GM11168 (cell line): ENCODE measurements around the gene MAML3.

Source experiments
- in situ Hi-C: fragments of 300-500 bp; cut with MboI; formaldehyde crosslinking; loops from one replicate; pipeline ENCODE4 v1.12.0; 2022; ENCODE audit warnings: low sequenced_read_pairs; ENCODE audit not compliant: unreplicated experiment

MAML3 gene

DNA sequence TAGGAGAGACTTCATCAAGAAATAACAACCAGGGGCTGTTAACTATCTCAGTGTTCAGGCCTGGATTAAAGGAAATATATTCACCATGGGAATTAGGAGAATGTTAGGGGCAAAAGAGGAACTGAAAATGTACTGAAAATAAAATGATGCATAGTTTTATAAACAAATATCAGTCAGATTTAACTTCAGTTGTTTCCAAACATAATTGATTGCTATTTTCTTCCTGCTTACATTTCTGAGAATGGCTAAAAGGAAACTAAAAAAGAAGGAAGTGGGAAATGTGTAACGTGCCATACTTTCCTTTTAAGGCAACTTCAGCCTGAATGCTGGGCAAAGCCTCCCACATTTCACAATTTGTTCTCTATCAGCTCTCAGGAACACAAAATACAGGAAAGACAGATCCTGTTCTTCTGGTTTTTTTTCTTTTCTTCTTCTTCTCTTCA is 178.1 kb downstream of the MAML3 start:
- in situ Hi-C loops, result no loop called here

DNA sequence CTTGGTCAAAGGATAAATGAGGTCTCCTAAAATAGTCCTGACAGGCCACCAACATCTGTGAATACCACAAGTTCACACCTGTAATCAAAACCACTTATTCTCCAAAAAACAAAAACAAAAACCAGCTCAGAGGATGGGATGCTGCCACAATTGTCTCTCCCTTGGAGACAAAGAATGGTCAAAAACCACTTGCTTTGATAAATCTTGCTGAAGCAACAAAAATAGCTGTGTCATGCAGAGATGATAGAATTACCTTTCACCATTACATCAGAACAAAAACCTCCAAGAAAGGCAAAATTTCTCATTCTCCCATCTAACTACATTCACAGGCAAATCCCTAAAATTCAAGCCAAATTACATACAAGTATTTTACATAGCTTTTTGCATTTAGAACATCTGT is 180.4 kb downstream of the MAML3 start:
- in situ Hi-C loops, result no loop called here

DNA sequence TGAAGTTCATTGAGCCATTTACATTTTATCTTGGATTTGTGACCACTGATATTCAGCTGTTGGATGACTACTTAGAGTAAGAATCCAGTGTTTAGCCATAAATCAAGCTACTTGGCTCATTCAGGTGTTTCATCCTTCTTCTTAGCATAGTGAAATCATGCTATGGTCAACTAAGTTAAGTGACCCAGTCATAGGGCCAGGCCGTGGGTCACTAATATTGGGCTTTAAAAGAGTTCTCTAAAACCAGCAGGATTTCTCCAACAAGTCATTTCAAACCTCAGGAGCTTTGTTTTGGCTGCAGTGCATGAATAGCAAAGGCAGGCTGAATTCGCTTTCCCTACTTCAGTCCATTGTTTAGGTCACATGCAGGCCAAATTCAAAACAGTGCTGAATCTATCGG is 181.0 kb downstream of the MAML3 start:
- in situ Hi-C loops, result no loop called here

GRCh38 chr4:139972305-139972704 is 181.7 kb downstream of the MAML3 start:
- in situ Hi-C loops, result no loop called here

- in situ Hi-C loops, result no loop called here
Measured at GRCh38 chr4:139971111-139971510, 182.9 kb downstream of the MAML3 start.

- in situ Hi-C loops, result no loop called here
Measured at GRCh38 chr4:139969635-139970266, 184.2 kb downstream of the MAML3 start.

GRCh38 chr4:139968831-139969230 is 185.2 kb downstream of the MAML3 start:
- in situ Hi-C loops, result no loop called here

GRCh38 chr4:139966383-139966782 is 187.6 kb downstream of the MAML3 start:
- in situ Hi-C loops, result no loop called here

GRCh38 chr4:139965789-139966188 is 188.2 kb downstream of the MAML3 start:
- in situ Hi-C loops, result no loop called here

DNA sequence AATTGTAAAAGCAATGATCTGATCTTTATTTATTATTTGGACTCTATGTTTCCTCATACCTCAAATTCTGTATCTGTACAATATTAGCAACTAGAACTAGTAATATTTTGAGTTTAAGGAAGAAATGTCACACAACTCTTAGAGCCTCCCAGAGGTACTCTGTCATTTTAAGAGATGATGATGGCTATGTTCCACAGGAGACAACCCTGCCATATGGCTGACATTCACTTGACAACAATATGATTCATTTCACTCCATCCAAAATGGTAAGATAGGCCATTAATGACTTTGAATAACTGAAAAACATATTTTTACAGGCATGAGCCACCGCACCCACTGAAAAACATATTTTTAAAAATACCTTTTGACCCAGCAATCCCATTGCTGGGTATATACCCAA is 190.3 kb downstream of the MAML3 start:
- in situ Hi-C loops, result no loop called here

GRCh38 chr4:139962130-139962684 is 191.8 kb downstream of the MAML3 start:
- in situ Hi-C loops, result no loop called here

GRCh38 chr4:139961344-139961946 is 192.5 kb downstream of the MAML3 start:
- in situ Hi-C loops, result no loop called here

DNA sequence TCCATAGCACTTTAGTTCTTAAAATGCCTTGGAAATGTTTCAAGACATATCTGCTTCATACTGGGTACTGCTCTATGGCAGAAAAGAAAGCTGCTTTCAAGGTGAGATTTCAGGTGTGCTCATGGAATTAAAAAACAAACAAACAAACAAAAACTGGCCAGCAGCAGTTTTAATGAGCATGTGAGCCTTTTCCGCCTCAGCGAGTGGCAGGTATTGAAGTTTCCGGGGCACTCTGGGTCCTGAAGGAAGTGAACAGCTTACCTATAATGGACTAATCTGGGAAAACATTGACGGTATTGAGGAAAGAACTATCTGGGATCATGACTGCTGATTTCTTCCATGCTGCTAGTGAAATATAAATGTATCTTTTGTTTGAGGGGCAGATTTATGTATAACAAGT is 194.6 kb downstream of the MAML3 start:
- in situ Hi-C loops, result no loop called here

DNA sequence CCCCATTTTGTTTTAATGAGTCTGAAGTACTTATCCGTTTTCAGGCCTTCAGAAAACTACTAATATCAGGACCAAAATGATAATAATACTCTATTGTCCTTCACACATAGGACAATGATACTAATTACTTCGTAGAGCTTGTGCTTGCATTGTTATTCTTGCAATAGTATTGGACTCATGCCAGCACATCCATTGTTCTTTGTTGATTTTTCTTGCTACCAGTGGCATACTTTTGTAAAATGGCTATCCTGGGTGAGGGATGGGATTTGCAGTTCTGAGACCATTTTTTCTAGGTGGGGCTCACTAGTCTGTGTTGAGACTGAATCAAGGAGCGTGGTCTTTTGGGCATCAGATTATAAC is 195.3 kb downstream of the MAML3 start:
- in situ Hi-C loops, result no loop called here

GRCh38 chr4:139957986-139958738 is 195.8 kb downstream of the MAML3 start:
- in situ Hi-C loops, result no loop called here

DNA sequence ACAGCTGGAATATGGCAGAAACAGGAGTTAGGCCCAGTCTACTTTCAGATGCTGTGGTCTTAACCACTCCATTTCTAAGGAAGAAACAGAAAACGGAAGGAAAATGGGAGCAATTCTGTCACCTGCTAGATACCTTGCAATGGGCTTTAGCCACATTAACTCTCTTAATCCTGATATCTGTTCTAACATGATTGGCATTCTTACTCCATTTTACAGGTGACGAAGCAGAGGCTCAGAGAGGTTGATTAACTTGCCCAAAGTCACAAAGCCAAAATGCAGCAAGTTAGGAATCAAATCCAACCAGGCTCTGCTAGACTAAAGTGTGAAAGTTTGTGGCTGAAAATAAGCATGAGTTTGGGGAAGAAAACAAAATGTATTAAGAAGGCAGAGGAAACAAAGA is 196.9 kb downstream of the MAML3 start:
- in situ Hi-C loops, result no loop called here

GRCh38 chr4:139956507-139957017 is 197.4 kb downstream of the MAML3 start:
- in situ Hi-C loops, result no loop called here

DNA sequence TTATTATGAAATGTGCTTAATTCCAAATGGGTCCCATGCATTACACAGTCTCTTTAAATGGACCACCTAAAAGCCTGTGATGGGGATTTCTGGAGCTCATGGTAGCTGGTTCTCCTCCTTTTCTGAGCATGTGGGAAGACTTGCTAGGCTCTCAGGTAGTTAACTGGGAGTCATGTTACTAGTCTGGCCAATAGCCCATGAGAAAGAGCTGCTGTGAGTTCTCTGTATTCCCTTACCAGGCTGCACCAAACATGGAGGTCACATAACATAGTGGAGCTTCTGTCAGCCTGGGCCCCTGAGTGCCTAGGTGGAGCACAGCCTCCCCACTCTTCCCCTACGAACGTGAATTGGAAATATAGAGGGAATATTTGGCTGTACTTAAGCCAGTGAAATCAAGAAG is 198.4 kb downstream of the MAML3 start:
- in situ Hi-C loops, result no loop called here

- in situ Hi-C loops, result no loop called here
Measured at GRCh38 chr4:139954512-139954911, 199.5 kb downstream of the MAML3 start.

DNA sequence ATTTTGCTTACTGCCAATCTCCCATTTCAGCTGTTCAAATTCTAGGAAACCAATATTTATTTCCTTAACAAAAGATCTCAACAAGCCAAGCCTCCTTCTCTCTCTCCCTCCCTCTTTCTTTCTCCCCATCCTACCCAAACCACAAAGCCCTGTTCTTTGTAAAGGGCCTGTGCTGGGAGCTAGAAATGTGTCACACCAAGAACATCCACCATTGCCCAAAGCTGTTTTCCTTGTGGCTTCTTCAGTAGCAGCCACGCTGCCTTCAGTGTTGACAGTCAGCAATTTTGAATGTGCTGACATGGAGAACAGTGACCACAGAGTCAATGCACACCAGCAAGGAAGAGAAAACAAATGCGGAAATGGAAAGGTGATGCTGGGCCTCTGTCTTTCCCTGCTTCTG is 203.0 kb downstream of the MAML3 start:
- in situ Hi-C loops, result no loop called here

DNA sequence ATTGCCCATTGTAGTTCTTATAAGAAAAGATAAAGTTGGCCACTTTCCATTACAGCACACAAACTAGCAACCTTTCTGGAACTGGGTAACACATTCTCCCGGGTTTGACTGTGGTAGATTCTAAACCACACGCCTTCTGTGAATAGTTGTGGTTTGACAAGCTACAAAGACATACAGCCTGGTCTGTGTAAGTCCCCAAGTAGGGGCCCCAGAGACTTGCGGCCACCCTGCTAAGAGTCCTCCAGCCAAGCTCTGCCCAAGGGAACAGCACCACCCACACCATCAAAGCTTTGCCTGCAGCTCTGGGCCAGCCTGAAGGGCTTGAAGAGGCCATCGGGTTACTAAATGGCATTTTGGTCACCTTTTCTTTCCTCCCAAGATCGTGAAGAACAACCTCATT is 203.4 kb downstream of the MAML3 start:
- in situ Hi-C loops, result no loop called here
